GM12892 (cell line): ENCODE measurements around the gene OXCT1.

Source experiments
- POLR2A ChIP-seq: IDR thresholded peaks from 2 replicates; pipeline ENCODE4 v1.6.1; 2011; ENCODE audit warnings: low read depth, low read length, control low read depth
- POLR2AphosphoS5 ChIP-seq: IDR thresholded peaks from 2 replicates; pipeline ENCODE4 v1.6.1; 2011; ENCODE audit warnings: low read depth, low read length, control low read depth
- TAF1 ChIP-seq: IDR thresholded peaks from 2 replicates; pipeline ENCODE4 v1.6.1; 2011; ENCODE audit warnings: low read depth, mild to moderate bottlenecking, control low read depth, low read length, borderline replicate concordance

DNA sequence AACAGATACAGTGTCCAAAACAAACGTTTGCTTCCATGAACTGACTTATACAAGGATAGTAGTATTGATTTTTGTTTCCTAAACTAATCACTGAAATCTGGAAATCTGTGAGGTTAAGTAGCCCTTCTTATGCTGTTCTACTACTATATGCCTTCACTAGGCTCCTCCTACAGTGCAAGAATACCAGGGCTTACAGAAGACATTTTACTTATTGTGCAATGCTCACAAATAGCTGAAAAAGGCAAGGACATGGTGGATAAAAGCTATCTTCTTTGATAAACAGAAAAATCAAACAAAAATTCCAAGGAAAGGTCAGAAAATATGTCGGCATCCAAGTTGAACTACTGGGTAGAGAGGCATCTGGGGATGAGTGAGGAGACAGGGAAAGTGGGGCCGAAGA lies 61.9 kb downstream of the OXCT1 start:
- TF ChIP-seq POLR2AphosphoS5 (no peak), POLR2A (no peak), TAF1 (no peak)
